RWPE2 (cell line): Measurements from ENCODE around the gene FAM98B.
A peak's percentile ranks its signal among the peaks of the same experiment; 100 is the strongest.

Experiments
- ATAC-seq: fragments of 200-7000 bp; cut with Tn5 transposase; 3 replicates; pipeline ENCODE4 v1.9.1; 2021; ENCODE audit warnings: low read depth
- DNase-seq: peaks from one replicate; pipeline ENCODE4 v3.0.0-alpha.2; 2020; ENCODE audit warnings: low spot score
- H3K27ac ChIP-seq: fragments of 450-650 bp; 2 replicates; pipeline ENCODE4 v1.5.1; 2017; ENCODE audit warnings: mild to moderate bottlenecking; ENCODE audit not compliant: poor library complexity, severe bottlenecking
- H3K27me3 ChIP-seq: fragments of 250-450 bp; sonication (Bioruptor Pico); 2 replicates; pipeline ENCODE4 v1.5.1; 2021; ENCODE audit warnings: mild to moderate bottlenecking, moderate library complexity; ENCODE audit not compliant: insufficient read depth, poor library complexity, severe bottlenecking
- H3K36me3 ChIP-seq: fragments of 250-450 bp; sonication (Bioruptor Pico); 2 replicates; pipeline ENCODE4 v1.5.1; 2020; ENCODE audit warnings: low read depth, mild to moderate bottlenecking, moderate library complexity
- H3K4me1 ChIP-seq: fragments of 250-450 bp; sonication (Bioruptor Pico); 2 replicates; pipeline ENCODE4 v1.5.1; 2021; ENCODE audit warnings: mild to moderate bottlenecking, moderate library complexity; ENCODE audit not compliant: insufficient read depth, poor library complexity, severe bottlenecking
- H3K4me3 ChIP-seq: fragments of 250-450 bp; sonication (Bioruptor Pico); 2 replicates; pipeline ENCODE4 v1.5.1; 2021; ENCODE audit warnings: mild to moderate bottlenecking, moderate library complexity; ENCODE audit not compliant: severe bottlenecking
- H3K9me3 ChIP-seq: fragments of 250-450 bp; sonication (Bioruptor Pico); 2 replicates; pipeline ENCODE4 v1.5.1; 2021; ENCODE audit warnings: mild to moderate bottlenecking, moderate library complexity; ENCODE audit not compliant: severe bottlenecking
- CTCF ChIP-seq: fragments of 450-650 bp; IDR thresholded peaks from one replicate; pipeline ENCODE4 v1.5.1; 2017; ENCODE audit warnings: mild to moderate bottlenecking, moderate library complexity; ENCODE audit not compliant: poor library complexity, severe bottlenecking

FAM98B gene

DNA sequence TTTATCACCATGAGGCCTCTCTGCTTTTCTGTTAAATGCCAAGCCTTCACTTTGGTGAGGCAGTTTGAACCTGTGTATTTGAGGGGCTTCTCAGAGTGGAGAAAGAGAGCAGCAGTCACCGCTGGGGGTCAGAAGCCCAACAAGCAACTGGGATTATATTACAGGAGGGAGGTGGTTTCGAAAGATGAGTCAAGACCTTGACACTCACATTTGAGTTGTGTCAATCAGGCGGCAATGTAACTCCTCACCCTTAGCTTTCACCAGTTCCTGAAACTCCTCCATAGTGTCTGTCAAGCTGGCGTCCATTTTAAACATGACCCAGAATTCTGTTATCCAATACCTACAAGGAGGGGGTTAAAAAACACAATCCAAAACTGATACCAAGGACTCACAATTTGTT is 64.2 kb downstream of the FAM98B start:
- no peak overlapping the region for H3K27ac ChIP-seq
- no peak for ATAC-seq
- no peak for TF ChIP-seq CTCF
- H3K36me3 ChIP-seq = no peaks in the 10 kb centered on the region
- peaks cover 30% of the 10 kb centered on the region for H3K27me3 ChIP-seq
- no peaks in the 10 kb centered on the region for H3K9me3 ChIP-seq
- H3K4me1 ChIP-seq = no peaks in the 10 kb centered on the region
- no peak overlapping the region for H3K4me3 ChIP-seq
- no peak for DNase-seq

GRCh38 chr15:38520035-38520434 is 66.1 kb downstream of the FAM98B start:
- no peak for DNase-seq
- no peak for ATAC-seq
- Histone ChIP-seq H3K27ac (no peak overlapping the region), H3K27me3 (peaks cover 28% of the 10 kb centered on the region), H3K9me3 (no peaks in the 10 kb centered on the region), H3K4me1 (no peaks in the 10 kb centered on the region), H3K36me3 (no peaks in the 10 kb centered on the region), H3K4me3 (no peak overlapping the region)
- no peak for TF ChIP-seq CTCF

DNA sequence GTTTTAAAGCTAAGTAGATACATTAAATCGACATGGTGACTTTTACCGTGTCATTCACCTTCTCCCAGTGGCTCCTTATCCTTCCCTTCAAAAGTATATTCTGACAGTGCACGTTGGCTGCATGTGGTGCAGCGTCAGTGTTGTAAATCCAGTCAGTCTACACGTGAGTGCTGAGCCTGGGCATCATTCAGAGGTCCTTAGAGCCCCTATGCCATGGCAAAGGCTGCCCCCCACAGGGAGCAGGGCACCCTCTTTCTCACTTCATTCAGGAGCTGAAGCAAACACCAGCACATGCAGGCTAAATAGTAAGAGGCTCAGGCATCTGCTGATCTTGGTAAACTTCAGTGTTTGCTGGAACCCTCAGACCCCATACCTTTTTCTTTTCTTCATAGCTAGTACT is 67.4 kb downstream of the FAM98B start:
- Histone ChIP-seq H3K36me3 (no peaks in the 10 kb centered on the region), H3K27me3 (peaks cover 28% of the 10 kb centered on the region), H3K27ac (no peak overlapping the region), H3K9me3 (no peaks in the 10 kb centered on the region), H3K4me3 (no peak overlapping the region), H3K4me1 (no peaks in the 10 kb centered on the region)
- DNase-seq (no peak), ATAC-seq (no peak)
- TF ChIP-seq CTCF = peak; percentile 18

DNA sequence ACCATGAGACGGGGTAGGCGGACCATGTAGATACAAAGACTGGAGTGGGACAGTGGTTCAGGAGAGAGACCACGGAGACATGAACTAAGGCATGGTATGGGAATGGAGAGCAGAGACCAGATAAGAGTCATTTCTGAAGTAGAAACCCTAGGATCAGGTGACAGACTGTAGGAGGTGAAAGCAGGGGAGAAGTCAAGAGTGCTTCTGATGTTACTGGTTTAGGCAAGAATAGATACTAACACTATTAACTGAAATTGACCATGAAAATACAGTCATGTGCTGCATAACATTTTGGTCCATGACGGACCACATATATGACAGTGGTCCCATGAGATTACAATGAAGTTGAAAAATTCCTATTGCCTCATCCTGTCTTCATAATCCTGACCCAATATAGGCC is 69.0 kb downstream of the FAM98B start:
- no peak for TF ChIP-seq CTCF
- Histone ChIP-seq H3K27me3 (peaks cover 28% of the 10 kb centered on the region), H3K36me3 (no peaks in the 10 kb centered on the region), H3K27ac (no peak overlapping the region), H3K4me1 (no peaks in the 10 kb centered on the region), H3K4me3 (no peak overlapping the region), H3K9me3 (no peaks in the 10 kb centered on the region)
- no peak for ATAC-seq
- DNase-seq = no peak

DNA sequence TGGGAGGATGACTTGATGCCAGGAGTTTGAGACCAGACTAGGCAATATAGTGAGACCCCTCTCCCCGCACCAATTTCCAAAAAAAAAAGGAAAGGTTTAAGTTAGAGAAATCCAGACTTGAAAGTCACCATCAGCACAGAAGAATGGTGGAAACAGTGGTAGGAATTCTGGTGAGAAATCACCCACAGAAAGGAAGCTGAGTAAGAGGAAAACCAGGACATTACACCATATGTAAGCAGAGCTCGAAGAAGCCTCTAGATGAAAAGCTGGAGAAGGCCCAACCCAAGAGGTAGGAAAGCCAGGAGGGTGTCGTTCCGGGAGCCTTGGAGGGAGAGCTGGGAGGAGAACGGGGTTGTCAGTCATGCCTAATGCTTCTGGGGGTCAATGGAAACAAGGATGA is 70.2 kb downstream of the FAM98B start:
- peaks cover 22% of the 10 kb centered on the region for H3K27me3 ChIP-seq
- ATAC-seq (no peak), DNase-seq (no peak)
- no peaks in the 10 kb centered on the region for H3K4me1 ChIP-seq
- no peak for TF ChIP-seq CTCF
- no peaks in the 10 kb centered on the region for H3K36me3 ChIP-seq
- no peak overlapping the region for H3K27ac ChIP-seq
- no peaks in the 10 kb centered on the region for H3K9me3 ChIP-seq
- H3K4me3 ChIP-seq = no peak overlapping the region
